Stimulated activated CD4-positive, alpha-beta T cell treated with anti-CD3 and anti-CD28 coated beads, Interleukin-15, amount 100 ng/mL, for 24 hours (primary cell): ENCODE results near the gene NRG4.
"Not testable (repeated sequence)": the region's sequence is repeated elsewhere in the genome, so short reads cannot be mapped to it uniquely, and the experiment has no call there.

Experiments used
- DNase-seq: peaks from one replicate; pipeline ENCODE4 v3.0.0-alpha.2; 2020

The NRG4 gene

GRCh38 chr15:75992897-75993296 is 19.3 kb downstream of the NRG4 start:
- DNase-seq = no peak

- DNase-seq = no peak
Observed at GRCh38 chr15:75989875-75990274, 22.3 kb downstream of the NRG4 start.

GRCh38 chr15:75989045-75989444 is 23.2 kb downstream of the NRG4 start:
- DNase-seq = no peak

- no peak for DNase-seq
Observed at GRCh38 chr15:75985971-75986370, 26.3 kb downstream of the NRG4 start.

- not testable (repeated sequence) for DNase-seq
Observed at GRCh38 chr15:75984706-75985105, 27.5 kb downstream of the NRG4 start.

- DNase-seq = no peak
Observed at GRCh38 chr15:75982468-75982867, 29.8 kb downstream of the NRG4 start.

GRCh38 chr15:75981149-75981815 is 30.9 kb downstream of the NRG4 start:
- DNase-seq = no peak

GRCh38 chr15:75976766-75977165 is 35.5 kb downstream of the NRG4 start:
- not testable (repeated sequence) for DNase-seq

GRCh38 chr15:75966073-75966472 is 46.2 kb downstream of the NRG4 start:
- DNase-seq = no peak

- no peak for DNase-seq
Observed at GRCh38 chr15:75961331-75961730, 50.9 kb downstream of the NRG4 start.

- no peak for DNase-seq
Observed at GRCh38 chr15:75955720-75956119, 56.5 kb downstream of the NRG4 start.

- no peak for DNase-seq
Observed at GRCh38 chr15:75952525-75952924, 59.7 kb downstream of the NRG4 start.

GRCh38 chr15:75948761-75949296 is 63.4 kb downstream of the NRG4 start:
- no peak for DNase-seq

- DNase-seq = no peak
Observed at GRCh38 chr15:75947092-75947491, 65.1 kb downstream of the NRG4 start.

GRCh38 chr15:75945953-75946352 is 66.3 kb downstream of the NRG4 start:
- no peak for DNase-seq

- DNase-seq = no peak
Observed at GRCh38 chr15:75943713-75944215, 68.5 kb downstream of the NRG4 start.

- no peak for DNase-seq
Observed at GRCh38 chr15:75943246-75943645, 69.0 kb downstream of the NRG4 start.

- no peak for DNase-seq
Observed at GRCh38 chr15:75942464-75942863, 69.8 kb downstream of the NRG4 start.

- no peak for DNase-seq
Observed at GRCh38 chr15:75930866-75931265, 81.4 kb downstream of the NRG4 start.

GRCh38 chr15:75929799-75930565 is 82.2 kb downstream of the NRG4 start:
- DNase-seq = no peak

GRCh38 chr15:75928680-75929608 is 83.3 kb downstream of the NRG4 start:
- no peak for DNase-seq

- DNase-seq = no peak
Observed at GRCh38 chr15:75927601-75928000, 84.6 kb downstream of the NRG4 start.

GRCh38 chr15:75926931-75927330 is 85.3 kb downstream of the NRG4 start:
- no peak for DNase-seq
